H1 (cell line): ENCODE data around the gene LRRC4C. TPM values are rescaled to one million over a fixed set of nuclear protein-coding genes. Genes with fewer than 3 reads are reported as not detected.

Source experiments
- NANOG ChIP-seq: IDR thresholded peaks from 2 replicates; pipeline ENCODE4 v1.6.1; 2011; ENCODE audit warnings: low read length, low read depth, mild to moderate bottlenecking, inconsistent platforms; ENCODE audit not compliant: insufficient read depth, poor library complexity, severe bottlenecking
- PHF8 ChIP-seq: fragments of 200-600 bp; sonication (generic); conservative IDR thresholded peaks from 2 replicates; pipeline ENCODE4 v1.7.1; 2012; ENCODE audit warnings: low read depth, mild to moderate bottlenecking, inconsistent platforms, low read length, moderate library complexity
- RXRA ChIP-seq: IDR thresholded peaks from 2 replicates; pipeline ENCODE4 v1.6.1; 2011; ENCODE audit warnings: low read depth, mild to moderate bottlenecking, low read length, moderate library complexity; ENCODE audit not compliant: insufficient read depth
- SP1 ChIP-seq: IDR thresholded peaks from 2 replicates; pipeline ENCODE4 v1.6.1; 2011; ENCODE audit warnings: low read depth, low read length
- polyA plus RNA-seq, 7 experiments: library from polyadenylated mRNA; depleted of rRNA in 3 of 7; stranded (reverse) in 5 of 7; unstranded in 2 of 7; fragments of >200 nt in 5 of 7; fragments of 200-250 nt in 2 of 7; gene quantifications; 1 replicate in 5 of 7; 2 replicates in 1 of 7; 4 replicates in 1 of 7; pipeline versions ENCODE4 v1.2.1 to v1.2.3, GENCODE V29; 2011 to 2013; ENCODE audit warnings: missing spikeins in 2 of 7, mixed read lengths in 2 of 7
- total RNA-seq: library from RNA; stranded (reverse); fragmentation: NEBNext Ultra II Directional; extraction: Animal tissue kit (Norgen Biotek cat#: 25700); gene quantifications from 2 replicates; pipeline ENCODE4 v1.2.1, GENCODE V29; 2021

The LRRC4C gene
- total and polyA plus RNA-seq, 2 of the 8 experiments (the other 6 are each of a cell fraction or from before 2014, with no cell fraction given), result 0.23 to 2.2 TPM

GRCh38 chr11:41201156-41201555 lies 258.3 kb downstream of the LRRC4C start (continued):
- no peak for TF ChIP-seq RXRA
- TF ChIP-seq NANOG, result no peak
- TF ChIP-seq SP1, result no peak
- TF ChIP-seq PHF8, result no peak
- TF ChIP-seq, all 59 proteins: peak for 2
